Activated CD8-positive, alpha-beta T cell treated with anti-CD3 and anti-CD28 coated beads for 36 hours (primary cell): ENCODE data around the gene ZNF385C. TPM values are rescaled to one million over a fixed set of nuclear protein-coding genes. Genes with fewer than 3 reads are reported as not detected.
A peak's percentile ranks its signal among the peaks of the same experiment; 100 is the strongest.

ENCODE experiments used
- ATAC-seq: fragments of 200-7000 bp; cut with Tn5 transposase; one replicate; pipeline ENCODE4 v1.10.0; 2021; ENCODE audit warnings: mild to moderate bottlenecking, moderate library complexity
- CTCF ChIA-PET: fragments of 350-600 bp; sonication (Branson Sonifier 250); formaldehyde crosslinking; loops from one replicate; lab custom pipeline; 2021; ENCODE audit warnings: antibody characterized with exemption; lab: Charles Lee
- POLR2A ChIA-PET: fragments of 350-600 bp; sonication (Branson Sonifier 250); formaldehyde crosslinking; loops from one replicate; lab custom pipeline; 2021; ENCODE audit warnings: antibody characterized with exemption; lab: Charles Lee
- DNase-seq: peaks from one replicate; pipeline ENCODE4 v3.0.0-alpha.2; 2020
- H3K27ac Mint-ChIP-seq: one replicate; pipeline ENCODE4 v1.8.0; 2021; ENCODE audit warnings: mild to moderate bottlenecking, mixed read lengths
- H3K27me3 Mint-ChIP-seq: one replicate; pipeline ENCODE4 v1.8.0; 2021; ENCODE audit warnings: mixed read lengths
- H3K36me3 Mint-ChIP-seq: one replicate; pipeline ENCODE4 v1.8.0; 2021; ENCODE audit warnings: low read depth, mixed read lengths
- H3K4me1 Mint-ChIP-seq: one replicate; pipeline ENCODE4 v1.8.0; 2021; ENCODE audit warnings: low read depth, mixed read lengths
- H3K4me3 Mint-ChIP-seq: one replicate; pipeline ENCODE4 v1.8.0; 2021; ENCODE audit warnings: mild to moderate bottlenecking, moderate library complexity, mixed read lengths
- H3K9me3 Mint-ChIP-seq: one replicate; pipeline ENCODE4 v1.8.0; 2021; ENCODE audit warnings: mixed read lengths
- CTCF ChIP-seq: fragments of 200-600 bp; IDR thresholded peaks from one replicate; pipeline ENCODE4 v1.8.0; 2022; ENCODE audit warnings: antibody characterized with exemption, mild to moderate bottlenecking
- intact Hi-C: fragments of 100-400 bp; cut with micrococcal nuclease; formaldehyde crosslinking; loops from one replicate; pipeline ENCODE4 v1.10.0; 2022
- total RNA-seq, 2 experiments: library from RNA; stranded (reverse); gene quantifications; one replicate each; pipeline ENCODE4 v1.2.3, GENCODE V29; 2021

Gene ZNF385C
- total RNA-seq, 2 experiments from 2014 or later = 1.3 TPM

GRCh38 chr17:42118126-42118510 lies 19.8 kb upstream of the ZNF385C start:
- ATAC-seq (no peak), DNase-seq (no peak)
- ChIA-PET CTCF (interaction anchor here (0.7 to 14.3 kb wide), 21 partner anchors 8 to 187 kb away, joined by 3 to 110 read pairs (median 5); partner anchors contain the start of genes DNAJC7, KCNH4, NKIRAS2 and ODAD4), POLR2A (interaction anchor here (0.7 to 1.8 kb wide), 4 partner anchors 9 to 52 kb away, joined by 3 to 4 read pairs (median 3); no protein-coding TSS in a partner anchor)
- no peak for TF ChIP-seq CTCF
- Mint-ChIP-seq H3K36me3 (peaks cover 46% of the 10 kb centered on the region), H3K27ac (no peak overlapping the region), H3K4me3 (no peak overlapping the region), H3K9me3 (no peaks in the 10 kb centered on the region), H3K4me1 (peaks cover 30% of the 10 kb centered on the region), H3K27me3 (no peaks in the 10 kb centered on the region)
- intact Hi-C loops = loop anchor here (5.0 kb wide), 1 partner anchor 156 kb away; no protein-coding TSS in a partner anchor

DNA sequence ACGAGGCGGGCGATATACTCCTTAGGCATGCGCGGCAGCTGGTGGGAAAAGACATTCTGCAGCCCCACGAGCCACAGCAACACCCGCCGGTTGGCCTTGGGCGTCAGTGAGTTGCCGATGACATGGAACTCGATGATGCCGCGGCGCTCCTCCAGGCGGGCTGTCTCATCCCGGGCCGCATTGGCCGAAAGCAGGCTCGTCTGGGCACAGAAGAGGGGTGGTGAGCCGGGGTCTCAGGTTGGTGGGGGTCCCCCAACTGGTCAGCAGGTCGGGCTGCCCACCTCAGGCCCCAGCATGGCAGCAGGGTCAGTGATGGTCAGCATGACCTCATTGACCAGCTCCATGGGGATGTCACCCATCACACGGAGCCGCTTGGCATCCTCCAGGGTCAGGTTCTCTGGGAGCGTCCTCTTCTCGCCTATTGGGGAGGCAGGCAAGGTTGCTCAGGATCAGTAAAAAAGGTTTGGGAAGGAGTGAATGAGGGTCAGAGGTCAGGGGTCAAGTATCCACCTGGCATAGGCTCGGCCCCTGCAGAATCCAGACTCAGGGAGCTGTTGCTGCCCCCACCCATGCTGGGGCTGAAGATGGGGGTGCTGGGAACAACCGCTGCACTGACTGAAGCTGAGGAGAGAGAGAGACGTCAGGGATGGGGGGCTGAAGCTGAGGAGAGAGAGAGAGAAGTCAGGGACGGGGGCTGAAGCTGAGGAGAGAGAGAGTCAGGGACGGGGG lies 19.3 kb upstream of the ZNF385C start:
- no peak overlapping the region for H3K4me3 Mint-ChIP-seq
- POLR2A ChIA-PET = interaction anchor here (0.7 to 1.8 kb wide), 4 partner anchors 9 to 52 kb away, joined by 3 to 4 read pairs (median 3); no protein-coding TSS in a partner anchor
- H3K4me1 Mint-ChIP-seq = peaks cover 34% of the 10 kb centered on the region
- no peaks in the 10 kb centered on the region for H3K27me3 Mint-ChIP-seq
- DNase-seq (no peak), ATAC-seq (no peak)
- no peak for TF ChIP-seq CTCF
- no peaks in the 10 kb centered on the region for H3K9me3 Mint-ChIP-seq
- H3K36me3 Mint-ChIP-seq = peaks cover 50% of the 10 kb centered on the region
- CTCF ChIA-PET = interaction anchor here (0.7 to 14.3 kb wide), 20 partner anchors 11 to 187 kb away, joined by 3 to 110 read pairs (median 4); partner anchors contain the start of genes DNAJC7, KCNH4, NKIRAS2 and ODAD4
- no peak overlapping the region for H3K27ac Mint-ChIP-seq
- intact Hi-C loops = loop anchor here (2.0 to 5.0 kb wide), 2 partner anchors 51 to 155 kb away; no protein-coding TSS in a partner anchor

DNA sequence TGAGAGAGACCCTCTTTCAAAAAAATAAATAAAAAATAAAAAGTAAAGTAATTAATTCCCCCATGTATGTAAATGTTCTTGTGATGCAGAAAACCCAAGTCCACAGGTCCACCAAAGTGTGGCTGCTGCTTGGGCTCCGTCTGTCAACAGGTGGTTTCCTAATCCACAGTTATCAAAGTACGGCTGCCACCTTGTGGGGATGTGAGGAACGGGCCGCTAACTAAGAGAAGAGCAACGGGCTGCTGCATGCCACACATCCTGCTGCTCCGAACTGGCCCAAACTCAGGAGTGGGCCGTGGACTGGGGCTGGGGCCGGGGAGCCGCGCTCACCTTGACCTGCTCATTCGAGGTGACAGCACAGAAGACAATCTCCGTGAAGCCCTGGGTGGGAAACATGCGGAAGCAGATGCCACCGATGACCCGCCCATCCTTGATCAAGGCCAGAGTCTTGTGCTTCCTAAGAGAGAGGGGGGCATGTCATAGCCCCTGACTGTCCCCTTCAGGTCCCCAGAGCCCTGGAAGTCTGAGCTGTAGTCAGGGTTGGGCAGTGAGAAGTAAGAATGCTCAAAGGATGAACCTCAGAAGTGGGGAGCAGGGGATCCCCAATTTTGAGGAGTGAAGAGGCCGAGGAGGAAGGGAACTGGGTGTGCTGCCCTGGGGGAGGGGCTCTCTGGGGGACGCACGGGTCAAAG lies 18.6 kb upstream of the ZNF385C start:
- peaks cover 50% of the 10 kb centered on the region for H3K36me3 Mint-ChIP-seq
- peak; percentile 90 for TF ChIP-seq CTCF
- H3K9me3 Mint-ChIP-seq = no peaks in the 10 kb centered on the region
- POLR2A ChIA-PET = interaction anchor here (1.7 kb wide), 1 partner anchor 40 kb away, joined by 3 read pairs; no protein-coding TSS in a partner anchor
- H3K27me3 Mint-ChIP-seq = no peaks in the 10 kb centered on the region
- intact Hi-C loops = loop anchor here (2.0 to 5.0 kb wide), 2 partner anchors 50 to 155 kb away; no protein-coding TSS in a partner anchor
- H3K4me1 Mint-ChIP-seq = peaks cover 36% of the 10 kb centered on the region
- ATAC-seq = peak; percentile 35
- no peak overlapping the region for H3K27ac Mint-ChIP-seq
- H3K4me3 Mint-ChIP-seq = no peak overlapping the region
- peak; percentile 93 for DNase-seq
- CTCF ChIA-PET = interaction anchor here (1.0 to 14.3 kb wide), 12 partner anchors 10 to 186 kb away, joined by 3 to 110 read pairs (median 4); partner anchors contain the start of genes DNAJC7, NKIRAS2 and ODAD4

DNA sequence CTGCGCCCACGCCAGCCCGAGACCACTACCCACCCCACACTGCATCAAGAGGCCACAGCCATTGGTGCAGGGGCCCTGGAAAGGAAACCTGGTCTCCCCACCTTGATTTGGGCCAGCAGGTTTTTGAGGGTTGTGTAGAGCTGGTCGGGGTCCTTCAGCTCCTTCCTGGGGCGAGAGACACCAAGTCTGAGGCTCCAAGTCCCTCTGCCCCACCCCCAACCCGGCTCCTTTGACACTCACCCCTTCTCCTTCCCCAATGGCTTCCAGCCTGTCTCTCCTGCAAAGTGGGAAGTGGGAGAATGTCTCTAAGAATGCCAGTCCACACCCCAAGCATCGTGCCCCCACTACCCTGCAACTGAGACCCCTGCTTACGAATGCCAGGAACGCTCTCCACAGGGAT lies 15.8 kb upstream of the ZNF385C start:
- Mint-ChIP-seq H3K36me3 (peaks cover 44% of the 10 kb centered on the region), H3K4me1 (peaks cover 30% of the 10 kb centered on the region), H3K4me3 (no peak overlapping the region), H3K9me3 (no peaks in the 10 kb centered on the region), H3K27me3 (no peaks in the 10 kb centered on the region), H3K27ac (peak overlapping the region; percentile 72)
- ATAC-seq = no peak
- intact Hi-C loops = loop anchor here (5.0 kb wide), 1 partner anchor 92 kb away; the partner anchor contains the start of gene NKIRAS2
- CTCF ChIA-PET = interaction anchor here (1.0 to 14.3 kb wide), 9 partner anchors 16 to 292 kb away, joined by 3 to 110 read pairs (median 4); partner anchors contain the start of genes CNP, DNAJC7 and NKIRAS2
- POLR2A ChIA-PET = interaction anchor here (1.0 to 4.1 kb wide), 7 partner anchors 9 to 148 kb away, joined by 3 to 36 read pairs (median 7); partner anchors contain the start of genes CNP, DNAJC7, NKIRAS2 and ZNF385C
- DNase-seq = no peak
- TF ChIP-seq CTCF = no peak
